Measurements from ENCODE around the gene DGKI.

GRCh38 chr7:137402536-137403352 is 444.0 kb downstream of the DGKI start:
- no peak for TF ChIP-seq EZH2 (IDR thresholded peaks at IDR 0.05; ENCODE audit: low read depth)
- TF ChIP-seq CTCF (conservative IDR thresholded peaks at IDR 0.05): no peak
